Tibial artery (tissue), 4 donors: ENCODE measurements around the gene RPS29.

Experiments used
- DNase-seq, 2 donors: peaks; one replicate each; pipeline ENCODE4 v3.0.0-alpha.2; 2019
- H3K27ac ChIP-seq, 2 donors: fragments of 200-600 bp; sonication (generic) in 1 of 2; 1 replicate in 1 of 2; 2 replicates in 1 of 2; pipeline ENCODE4 v1.5.1; 2018 to 2019; ENCODE audit warnings: mild to moderate bottlenecking in 1 of 2
- H3K27me3 ChIP-seq, 2 donors: fragments of 200-600 bp; sonication (generic) in 1 of 2; one replicate each; pipeline versions ENCODE4 v1.5.1 to v1.6.0; 2016 to 2019
- H3K36me3 ChIP-seq, 3 donors: fragments of 200-600 bp; sonication (generic) in 2 of 3; one replicate each; pipeline ENCODE4 v1.5.1; 2016 to 2019; ENCODE audit warnings: mild to moderate bottlenecking in 2 of 3
- H3K4me1 ChIP-seq, 4 donors: fragments of 200-600 bp; sonication (generic) in 2 of 4; 1 replicate in 3 of 4; 2 replicates in 1 of 4; pipeline ENCODE4 v1.5.1; 2016 to 2019
- H3K4me3 ChIP-seq, 2 donors: fragments of 200-600 bp; sonication (generic) in 1 of 2; 1 replicate in 1 of 2; 2 replicates in 1 of 2; pipeline ENCODE4 v1.5.1; 2018 to 2019; ENCODE audit warnings: mild to moderate bottlenecking in 2 of 2
- H3K9me3 ChIP-seq, 3 donors: fragments of 200-600 bp; sonication (generic) in 1 of 3; one replicate each; pipeline ENCODE4 v1.5.1; 2016 to 2019
- CTCF ChIP-seq, 2 experiments: fragments of 200-600 bp in 1 of 2; fragments of 450-650 bp in 1 of 2; IDR thresholded peaks; one replicate each; pipeline ENCODE4 v1.5.1; 2017 to 2019; ENCODE audit warnings: antibody characterized with exemption in 2 of 2, mild to moderate bottlenecking in 1 of 2, moderate library complexity in 1 of 2
- intact Hi-C: fragments of 100-400 bp; cut with DNase I; formaldehyde crosslinking; loops from one replicate; pipeline ENCODE4 v1.15.0; 2023; ENCODE audit warnings: low total_unique reads

RPS29 gene

GRCh38 chr14:49545716-49546115 is 40.5 kb downstream of the RPS29 start:
- H3K4me3 ChIP-seq = no peak overlapping the region
- H3K36me3 ChIP-seq = no peaks in the 10 kb centered on the region
- no peaks in the 10 kb centered on the region for H3K9me3 ChIP-seq
- no peak for TF ChIP-seq CTCF (IDR thresholded peaks at IDR 0.05)
- intact Hi-C loops = no loop called here
- H3K27me3 ChIP-seq = no peaks in the 10 kb centered on the region
- no peaks in the 10 kb centered on the region for H3K4me1 ChIP-seq
- DNase-seq = no peak
- H3K27ac ChIP-seq = no peak overlapping the region

GRCh38 chr14:49545071-49545470 is 41.1 kb downstream of the RPS29 start:
- Histone ChIP-seq H3K36me3 (no peaks in the 10 kb centered on the region), H3K4me3 (no peak overlapping the region), H3K4me1 (no peaks in the 10 kb centered on the region), H3K27me3 (no peaks in the 10 kb centered on the region), H3K27ac (no peak overlapping the region), H3K9me3 (no peaks in the 10 kb centered on the region)
- intact Hi-C loops = no loop called here
- DNase-seq = no peak
- TF ChIP-seq CTCF (IDR thresholded peaks at IDR 0.05) = no peak

- intact Hi-C loops = no loop called here
- Histone ChIP-seq H3K36me3 (no peaks in the 10 kb centered on the region), H3K4me1 (no peaks in the 10 kb centered on the region), H3K27me3 (no peaks in the 10 kb centered on the region), H3K9me3 (no peaks in the 10 kb centered on the region), H3K27ac (no peak overlapping the region), H3K4me3 (no peak overlapping the region)
- DNase-seq = no peak
- no peak for TF ChIP-seq CTCF (IDR thresholded peaks at IDR 0.05)
Observed at GRCh38 chr14:49541049-49541448, 45.1 kb downstream of the RPS29 start.

GRCh38 chr14:49538852-49539251 is 47.3 kb downstream of the RPS29 start:
- DNase-seq = no peak
- TF ChIP-seq CTCF (IDR thresholded peaks at IDR 0.05) = no peak
- Histone ChIP-seq H3K36me3 (no peaks in the 10 kb centered on the region), H3K9me3 (no peaks in the 10 kb centered on the region), H3K27me3 (no peaks in the 10 kb centered on the region), H3K27ac (no peak overlapping the region), H3K4me1 (no peaks in the 10 kb centered on the region), H3K4me3 (no peak overlapping the region)
- intact Hi-C loops = no loop called here
